ENCODE data around the gene HLF. TPM values are rescaled to one million over a fixed set of nuclear protein-coding genes. Genes with fewer than 3 reads are reported as not detected.
A peak's percentile ranks its signal among the peaks of the same experiment; 100 is the strongest.
"Not testable (repeated sequence)": the region's sequence is repeated elsewhere in the genome, so short reads cannot be mapped to it uniquely, and the experiment has no call there.

The HLF gene
- total RNA-seq, 2 donors from 2014 or later, result 0.70 to 3.9 TPM

DNA sequence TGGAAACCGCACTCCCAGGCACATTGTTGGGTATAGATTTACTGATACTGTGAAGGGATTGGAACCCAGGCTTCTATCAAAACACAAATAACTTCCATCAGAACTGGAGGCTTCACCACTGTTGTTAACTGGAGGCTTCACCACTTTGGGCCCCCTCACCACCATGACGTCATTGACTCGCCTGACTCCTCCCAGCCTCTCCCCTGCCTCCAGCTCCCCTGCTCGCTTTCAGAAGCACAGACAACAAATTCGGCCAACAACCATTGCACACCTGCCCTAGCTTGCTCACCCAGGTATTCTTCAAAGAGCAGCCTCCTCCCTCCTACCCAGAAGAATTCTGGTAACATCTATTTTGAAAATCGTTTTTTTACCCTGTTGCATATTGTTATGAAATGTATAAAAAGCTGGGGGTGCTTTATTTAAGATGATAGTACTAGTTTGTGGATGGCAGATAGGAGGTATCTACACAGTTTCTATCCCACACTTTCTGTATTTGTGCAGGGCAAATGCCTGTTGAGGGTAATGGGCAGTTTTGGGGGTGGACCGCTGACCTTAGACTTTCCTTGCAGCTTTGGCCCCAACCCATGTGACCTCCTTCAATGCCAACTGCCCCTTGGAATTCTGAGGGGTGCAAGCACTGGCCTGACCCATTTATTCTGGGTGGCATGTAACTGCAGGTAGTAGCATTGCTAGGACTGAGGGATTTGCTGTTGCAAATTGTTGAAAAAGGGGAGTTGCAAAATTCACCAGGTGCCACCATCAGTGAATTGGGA lies 54.1 kb downstream of the HLF start:
- intact Hi-C loops (cut with DNase I, micrococcal nuclease), result no loop called here
- no peak for ATAC-seq
- DNase-seq, result no peak

DNA sequence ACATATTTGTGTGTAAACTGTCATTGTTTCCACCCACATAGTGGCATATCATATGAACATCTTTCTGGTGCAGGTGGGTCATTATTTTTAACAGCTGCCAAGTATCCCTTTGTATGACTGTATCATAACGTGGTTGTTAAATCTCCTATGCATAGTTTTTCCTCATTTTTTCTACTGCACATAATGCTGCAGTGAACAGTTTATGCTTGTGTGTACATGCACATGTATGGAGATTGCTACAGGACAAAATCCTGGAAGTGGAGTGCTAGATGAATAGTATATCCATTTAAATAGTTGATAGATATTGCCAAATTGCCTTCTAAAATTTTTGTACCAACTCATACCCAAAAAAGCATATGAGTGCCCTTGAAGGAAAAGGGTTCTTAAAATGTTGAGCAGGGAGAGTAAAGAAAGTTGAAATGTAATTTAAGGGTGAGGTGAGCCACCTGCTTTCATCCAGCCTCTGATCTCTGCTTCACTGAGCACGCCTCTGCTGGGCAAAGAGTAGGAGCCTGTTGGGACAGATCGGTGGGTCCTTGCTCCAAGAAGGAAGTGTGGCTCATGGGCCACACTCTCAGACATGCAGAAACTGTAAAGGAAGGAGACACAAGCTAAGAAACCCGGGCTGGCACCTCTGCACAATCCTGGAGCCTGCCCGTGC lies 55.3 kb downstream of the HLF start:
- DNase-seq (no peak), ATAC-seq (no peak)
- intact Hi-C loops (cut with DNase I, micrococcal nuclease), result no loop called here

DNA sequence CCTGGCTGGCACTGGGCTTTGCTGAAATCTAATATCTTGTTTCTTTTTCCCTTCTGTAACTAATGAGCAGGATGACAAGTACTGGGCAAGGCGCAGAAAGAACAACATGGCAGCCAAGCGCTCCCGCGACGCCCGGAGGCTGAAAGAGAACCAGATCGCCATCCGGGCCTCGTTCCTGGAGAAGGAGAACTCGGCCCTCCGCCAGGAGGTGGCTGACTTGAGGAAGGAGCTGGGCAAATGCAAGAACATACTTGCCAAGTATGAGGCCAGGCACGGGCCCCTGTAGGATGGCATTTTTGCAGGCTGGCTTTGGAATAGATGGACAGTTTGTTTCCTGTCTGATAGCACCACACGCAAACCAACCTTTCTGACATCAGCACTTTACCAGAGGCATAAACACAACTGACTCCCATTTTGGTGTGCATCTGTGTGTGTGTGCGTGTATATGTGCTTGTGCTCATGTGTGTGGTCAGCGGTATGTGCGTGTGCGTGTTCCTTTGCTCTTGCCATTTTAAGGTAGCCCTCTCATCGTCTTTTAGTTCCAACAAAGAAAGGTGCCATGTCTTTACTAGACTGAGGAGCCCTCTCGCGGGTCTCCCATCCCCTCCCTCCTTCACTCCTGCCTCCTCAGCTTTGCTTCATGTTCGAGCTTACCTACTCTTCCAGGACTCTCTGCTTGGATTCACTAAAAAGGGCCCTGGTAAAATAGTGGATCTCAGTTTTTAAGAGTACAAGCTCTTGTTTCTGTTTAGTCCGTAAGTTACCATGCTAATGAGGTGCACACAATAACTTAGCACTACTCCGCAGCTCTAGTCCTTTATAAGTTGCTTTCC lies 56.0 kb downstream of the HLF start:
- intact Hi-C loops (cut with DNase I, micrococcal nuclease), result no loop called here
- DNase-seq (no peak), ATAC-seq (no peak)

DNA sequence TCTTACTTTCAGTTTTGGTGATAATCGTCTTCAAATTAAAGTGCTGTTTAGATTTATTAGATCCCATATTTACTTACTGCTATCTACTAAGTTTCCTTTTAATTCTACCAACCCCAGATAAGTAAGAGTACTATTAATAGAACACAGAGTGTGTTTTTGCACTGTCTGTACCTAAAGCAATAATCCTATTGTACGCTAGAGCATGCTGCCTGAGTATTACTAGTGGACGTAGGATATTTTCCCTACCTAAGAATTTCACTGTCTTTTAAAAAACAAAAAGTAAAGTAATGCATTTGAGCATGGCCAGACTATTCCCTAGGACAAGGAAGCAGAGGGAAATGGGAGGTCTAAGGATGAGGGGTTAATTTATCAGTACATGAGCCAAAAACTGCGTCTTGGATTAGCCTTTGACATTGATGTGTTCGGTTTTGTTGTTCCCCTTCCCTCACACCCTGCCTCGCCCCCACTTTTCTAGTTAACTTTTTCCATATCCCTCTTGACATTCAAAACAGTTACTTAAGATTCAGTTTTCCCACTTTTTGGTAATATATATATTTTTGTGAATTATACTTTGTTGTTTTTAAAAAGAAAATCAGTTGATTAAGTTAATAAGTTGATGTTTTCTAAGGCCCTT lies 56.8 kb downstream of the HLF start:
- ATAC-seq (no peak), DNase-seq (no peak)
- intact Hi-C loops (cut with DNase I, micrococcal nuclease), result no loop called here

DNA sequence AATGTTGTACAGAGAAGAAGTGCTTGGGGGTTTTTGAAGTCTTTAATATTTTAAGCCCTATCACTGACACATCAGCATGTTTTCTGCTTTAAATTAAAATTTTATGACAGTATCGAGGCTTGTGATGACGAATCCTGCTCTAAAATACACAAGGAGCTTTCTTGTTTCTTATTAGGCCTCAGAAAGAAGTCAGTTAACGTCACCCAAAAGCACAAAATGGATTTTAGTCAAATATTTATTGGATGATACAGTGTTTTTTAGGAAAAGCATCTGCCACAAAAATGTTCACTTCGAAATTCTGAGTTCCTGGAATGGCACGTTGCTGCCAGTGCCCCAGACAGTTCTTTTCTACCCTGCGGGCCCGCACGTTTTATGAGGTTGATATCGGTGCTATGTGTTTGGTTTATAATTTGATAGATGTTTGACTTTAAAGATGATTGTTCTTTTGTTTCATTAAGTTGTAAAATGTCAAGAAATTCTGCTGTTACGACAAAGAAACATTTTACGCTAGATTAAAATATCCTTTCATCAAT lies 57.8 kb downstream of the HLF start:
- ATAC-seq (no peak), DNase-seq (no peak)
- intact Hi-C loops (cut with DNase I, micrococcal nuclease), result no loop called here

DNA sequence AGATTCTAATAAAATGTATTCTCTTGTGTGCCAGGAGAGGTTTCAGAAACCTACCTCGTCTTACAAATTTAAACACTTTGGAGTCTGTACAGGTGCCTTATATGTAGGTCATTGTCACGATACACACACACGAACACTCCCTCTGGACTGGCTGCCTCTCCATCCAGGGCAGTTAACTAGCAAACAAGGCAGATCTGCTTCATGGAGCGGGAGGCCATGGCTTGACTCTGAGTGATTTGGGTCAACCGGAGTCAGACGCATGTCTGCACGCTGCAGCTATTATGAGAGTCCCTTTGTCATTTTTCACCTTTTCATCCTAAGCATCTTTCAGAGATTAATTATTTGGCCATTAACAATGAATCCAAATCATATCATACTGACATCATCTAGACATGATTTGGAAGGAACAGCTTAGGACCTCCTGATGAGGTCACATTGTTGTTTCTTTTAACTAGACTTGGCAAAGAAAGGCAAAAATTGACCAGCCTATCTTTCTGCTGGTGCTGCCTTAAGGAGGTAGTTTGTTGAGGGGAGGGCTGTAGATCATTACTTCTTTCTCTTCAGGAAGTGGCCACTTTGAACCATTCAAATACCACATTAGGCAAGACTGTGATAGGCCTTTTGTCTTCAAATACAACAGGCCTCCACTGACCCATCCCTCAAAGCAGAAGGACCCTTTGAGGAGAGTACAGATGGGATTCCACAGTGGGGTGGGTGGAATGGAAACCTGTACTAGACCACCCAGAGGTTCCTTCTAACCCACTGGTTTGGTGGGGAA lies 58.9 kb downstream of the HLF start:
- intact Hi-C loops (cut with DNase I, micrococcal nuclease), result no loop called here
- DNase-seq, result no peak
- no peak for ATAC-seq

DNA sequence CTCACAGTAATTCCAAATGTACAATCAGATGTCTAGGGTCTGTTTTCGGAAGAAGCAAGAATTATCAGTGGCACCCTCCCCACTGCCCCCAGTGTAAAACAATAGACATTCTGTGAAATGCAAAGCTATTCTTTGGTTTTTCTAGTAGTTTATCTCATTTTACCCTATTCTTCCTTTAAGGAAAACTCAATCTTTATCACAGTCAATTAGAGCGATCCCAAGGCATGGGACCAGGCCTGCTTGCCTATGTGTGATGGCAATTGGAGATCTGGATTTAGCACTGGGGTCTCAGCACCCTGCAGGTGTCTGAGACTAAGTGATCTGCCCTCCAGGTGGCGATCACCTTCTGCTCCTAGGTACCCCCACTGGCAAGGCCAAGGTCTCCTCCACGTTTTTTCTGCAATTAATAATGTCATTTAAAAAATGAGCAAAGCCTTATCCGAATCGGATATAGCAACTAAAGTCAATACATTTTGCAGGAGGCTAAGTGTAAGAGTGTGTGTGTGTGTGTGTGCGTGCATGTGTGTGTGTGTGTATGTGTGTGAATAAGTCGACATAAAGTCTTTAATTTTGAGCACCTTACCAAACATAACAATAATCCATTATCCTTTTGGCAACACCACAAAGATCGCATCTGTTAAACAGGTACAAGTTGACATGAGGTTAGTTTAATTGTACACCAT lies 59.7 kb downstream of the HLF start:
- DNase-seq (no peak), ATAC-seq (no peak)
- intact Hi-C loops (cut with DNase I, micrococcal nuclease), result no loop called here

DNA sequence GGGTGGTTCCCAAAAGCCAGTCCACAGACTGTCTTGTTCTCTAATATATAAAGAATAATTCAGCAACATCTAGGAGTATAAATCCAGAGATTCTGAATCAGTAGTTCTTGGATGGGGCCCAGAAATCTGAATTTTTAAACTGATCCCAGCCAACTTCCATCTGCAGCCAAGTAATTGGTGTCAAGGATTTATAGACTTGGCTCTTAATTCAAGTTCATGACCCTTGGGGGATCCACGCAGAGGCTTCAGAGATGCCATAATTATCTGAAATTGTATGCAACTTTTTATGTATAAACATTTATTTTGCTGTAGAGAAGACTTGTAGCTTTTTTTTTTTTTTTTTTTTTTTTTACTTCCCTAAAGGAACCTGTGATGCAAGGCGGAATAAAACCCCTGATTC lies 60.6 kb downstream of the HLF start:
- intact Hi-C loops (cut with DNase I, micrococcal nuclease), result no loop called here
- DNase-seq, result no peak
- no peak for ATAC-seq

DNA sequence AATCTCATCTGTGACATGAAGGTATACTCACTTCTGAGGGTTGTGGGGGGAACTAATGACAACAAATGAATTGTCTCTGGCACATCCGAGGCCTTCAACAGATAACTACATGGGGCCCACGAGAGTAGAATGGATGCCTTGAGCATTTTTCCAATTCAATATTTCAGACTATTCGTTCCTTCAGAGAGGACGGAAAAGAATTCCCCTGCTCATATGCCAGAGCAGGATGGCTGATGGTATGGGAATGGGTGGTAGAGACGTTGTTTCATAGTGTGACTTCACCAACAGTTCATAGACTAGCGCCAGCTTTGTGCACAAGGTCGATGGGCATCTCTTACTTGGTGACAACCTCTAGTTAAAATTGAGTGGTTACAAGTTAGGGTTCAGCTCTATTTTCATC lies 61.3 kb downstream of the HLF start:
- intact Hi-C loops (cut with DNase I, micrococcal nuclease), result no loop called here
- DNase-seq (no peak), ATAC-seq (no peak)

DNA sequence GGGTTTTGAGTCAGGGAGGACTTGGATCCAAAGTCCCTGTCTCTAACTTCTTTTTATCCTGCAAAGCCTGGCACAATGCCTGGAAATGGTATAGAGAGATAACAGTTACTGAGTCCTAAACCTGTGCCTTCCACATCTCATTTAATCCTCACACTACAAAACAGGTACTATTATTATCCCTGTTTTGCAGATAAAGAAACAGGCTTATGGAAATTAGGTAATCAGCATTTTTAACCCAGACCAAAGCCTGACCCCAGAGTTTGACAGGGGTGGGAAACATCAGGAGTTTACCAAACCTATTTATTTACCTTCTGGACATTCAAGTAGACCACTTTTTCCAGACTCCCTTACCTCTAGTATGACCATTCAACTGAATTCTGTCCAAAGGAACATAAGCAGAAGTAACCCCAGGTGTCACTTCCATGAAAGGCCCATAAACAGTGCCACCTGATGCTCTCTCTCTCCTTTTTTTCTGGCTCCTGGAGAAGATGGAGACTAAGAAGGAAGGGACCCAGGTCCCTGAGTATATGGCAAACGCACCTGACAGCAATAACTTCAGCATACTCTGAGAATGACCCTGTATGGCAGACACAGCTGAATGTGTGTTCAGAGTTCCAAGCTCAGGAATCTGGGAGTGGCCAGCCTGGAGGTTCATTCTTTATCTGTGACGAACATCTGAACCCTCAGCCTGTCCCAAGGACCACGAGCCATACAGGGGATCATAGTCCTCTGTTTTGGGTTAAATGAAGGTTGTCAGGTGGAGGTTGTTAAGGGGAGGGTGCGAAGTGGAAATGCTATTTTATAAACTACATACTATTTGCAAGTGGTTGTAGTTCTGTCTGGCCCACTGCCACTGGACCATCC lies 62.7 kb downstream of the HLF start:
- intact Hi-C loops (cut with DNase I, micrococcal nuclease), result no loop called here
- DNase-seq, result no peak
- ATAC-seq, result peak; percentile 73

DNA sequence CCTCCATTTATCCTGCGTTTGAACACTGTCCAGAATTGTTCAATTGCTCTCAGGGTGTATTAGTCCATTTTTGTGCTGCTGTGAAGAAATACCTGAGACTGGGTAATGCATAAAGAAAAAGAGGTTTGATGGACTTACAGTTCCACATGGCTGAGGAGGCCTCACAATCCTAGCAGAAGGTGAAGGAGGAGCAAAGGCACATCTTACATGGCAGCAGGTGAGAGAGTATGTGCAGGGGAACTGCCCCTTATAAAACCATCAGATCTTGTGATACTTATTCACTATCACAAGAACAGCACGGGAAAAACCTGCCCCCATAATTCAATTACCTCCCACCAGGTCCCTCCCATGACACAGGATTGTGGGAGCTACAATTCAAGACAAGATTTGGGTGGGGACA lies 63.8 kb downstream of the HLF start:
- ATAC-seq; intact Hi-C loops (cut with DNase I, micrococcal nuclease); DNase-seq: not testable (repeated sequence)

DNA sequence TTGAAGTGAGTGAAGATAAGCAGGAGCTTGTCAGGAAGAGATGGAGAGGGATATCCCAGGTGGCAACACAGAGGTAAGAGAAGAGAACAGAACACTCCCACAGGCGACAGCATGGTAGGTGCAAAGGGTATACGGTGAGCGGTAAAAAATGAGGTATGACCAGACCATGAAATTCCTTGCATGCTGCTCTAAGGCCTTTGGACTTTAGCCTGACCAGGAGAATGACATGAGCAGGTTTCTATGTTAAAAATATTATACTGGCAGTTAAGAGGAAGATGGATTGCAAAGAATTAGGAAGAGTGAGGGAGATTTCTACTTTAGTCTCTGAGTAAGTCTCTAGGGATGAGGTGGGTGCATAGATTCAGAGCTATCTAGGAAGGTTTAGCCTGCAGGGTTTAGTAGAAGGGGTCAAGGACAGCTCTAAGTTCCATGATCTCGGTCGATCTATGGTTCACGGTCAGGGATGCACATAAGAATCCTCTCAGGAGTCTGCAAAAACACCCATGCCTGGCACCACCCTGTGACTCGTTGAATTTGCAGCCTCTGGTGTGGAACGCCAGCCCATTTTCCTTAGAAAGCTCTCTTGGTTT lies 65.7 kb downstream of the HLF start:
- DNase-seq, result no peak

DNA sequence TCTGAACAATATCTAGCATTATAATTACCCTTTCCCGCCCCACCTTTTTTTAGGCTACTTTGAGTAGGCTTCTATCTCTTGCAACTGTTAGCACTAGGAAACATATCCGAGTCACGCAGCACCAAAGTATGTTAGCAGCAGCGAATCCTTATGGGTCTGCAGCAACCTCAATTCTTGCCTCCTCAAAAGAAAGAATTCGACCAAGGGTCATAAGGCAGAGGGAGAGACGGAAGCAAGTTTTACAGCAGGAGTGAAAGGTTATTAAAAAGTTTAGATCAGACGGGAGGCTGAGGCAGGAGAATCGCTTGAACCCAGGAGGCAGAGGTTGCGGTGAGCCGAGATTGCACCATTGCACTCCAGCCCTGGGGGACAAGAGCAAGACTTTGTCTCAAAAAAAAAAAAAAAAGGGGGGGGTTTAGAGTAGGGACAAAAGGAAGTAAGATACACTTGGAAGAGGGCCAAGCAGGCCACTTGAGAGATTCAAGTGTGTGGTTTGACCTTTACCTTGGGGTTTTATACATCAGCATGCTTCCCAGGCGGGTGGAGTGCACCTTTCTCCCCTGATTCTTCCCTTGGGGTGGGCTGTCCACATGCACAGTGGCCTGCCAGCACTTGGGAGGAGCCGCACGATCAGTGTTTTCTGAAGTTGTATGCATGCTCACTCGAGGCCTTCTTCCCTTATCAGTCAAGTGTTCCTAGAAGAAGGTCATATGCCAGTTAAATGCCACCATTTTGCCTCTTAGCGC lies 67.7 kb downstream of the HLF start:
- DNase-seq, result peak in 1 of 2 donors; percentile 16
- ATAC-seq, result peak; percentile 60
- intact Hi-C loops (cut with DNase I, micrococcal nuclease), result no loop called here

More for the DNA sequence above, 65.7 kb downstream of the HLF start:
- peak; percentile 77 for ATAC-seq
- intact Hi-C loops (cut with DNase I, micrococcal nuclease), result no loop called here

DNA sequence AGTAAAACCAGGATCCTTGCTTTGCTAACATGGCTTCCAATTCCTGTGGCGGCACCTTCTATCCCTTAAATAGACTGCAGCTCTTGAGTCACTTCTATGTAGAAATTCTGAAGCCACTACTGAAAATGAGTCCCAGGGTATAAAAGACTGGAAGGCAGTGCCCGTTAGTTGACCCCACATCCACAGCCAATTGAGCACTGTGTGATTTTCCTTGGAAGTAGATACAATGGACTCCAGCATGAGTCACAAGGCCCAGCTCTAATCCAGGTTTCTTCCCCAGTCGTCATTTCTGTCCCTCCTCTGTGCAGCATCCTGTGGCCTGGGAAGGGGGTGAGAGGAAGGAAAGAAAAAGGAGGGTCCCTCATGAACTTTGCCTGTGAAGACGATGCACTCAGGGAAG lies 69.5 kb downstream of the HLF start:
- DNase-seq (no peak), ATAC-seq (no peak)
- intact Hi-C loops (cut with DNase I, micrococcal nuclease), result no loop called here

DNA sequence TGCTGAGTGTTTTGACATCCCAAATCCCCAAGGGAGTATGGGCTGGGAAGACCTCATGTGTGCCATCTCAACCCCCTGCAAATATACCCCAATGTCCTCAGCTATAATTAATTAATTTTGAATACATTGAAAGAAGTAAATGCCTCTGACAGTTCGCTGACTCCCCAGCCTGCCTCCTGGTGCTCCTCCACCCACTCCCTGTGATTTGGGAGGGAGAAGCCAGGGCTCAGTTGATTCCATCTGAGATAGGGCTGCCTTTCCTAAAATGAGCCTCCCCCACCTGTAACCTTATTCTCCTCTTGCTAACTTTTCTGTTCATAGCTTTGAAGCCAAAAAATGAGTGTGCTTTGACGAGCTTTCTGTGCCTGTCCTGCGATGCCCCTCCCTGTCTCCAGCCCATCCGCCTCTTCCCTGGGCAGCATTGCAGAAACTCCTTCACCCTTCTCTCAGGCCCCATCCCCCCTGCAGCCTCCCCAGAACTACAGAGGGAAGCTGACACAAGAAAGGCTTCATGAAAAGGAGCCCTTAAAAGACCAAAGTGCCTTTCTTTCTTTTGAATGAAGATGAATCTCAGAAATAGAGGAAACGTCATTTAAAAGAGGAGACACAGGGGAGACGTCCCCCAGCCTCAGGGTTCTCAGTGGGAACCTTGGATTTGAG lies 70.3 kb downstream of the HLF start:
- no peak for ATAC-seq
- intact Hi-C loops (cut with DNase I, micrococcal nuclease), result no loop called here
- DNase-seq, result no peak

All from left colon (tissue), 2 donors.